HG03045 (cell line): ENCODE results near the gene STAT1.

Experiments
- ATAC-seq: cut with Tn5 transposase; IDR thresholded peaks from one replicate; pipeline ENCODE4 v1.9.1; 2021; ENCODE audit warnings: mild to moderate bottlenecking, moderate library complexity; ENCODE audit not compliant: unreplicated experiment

Gene STAT1

DNA sequence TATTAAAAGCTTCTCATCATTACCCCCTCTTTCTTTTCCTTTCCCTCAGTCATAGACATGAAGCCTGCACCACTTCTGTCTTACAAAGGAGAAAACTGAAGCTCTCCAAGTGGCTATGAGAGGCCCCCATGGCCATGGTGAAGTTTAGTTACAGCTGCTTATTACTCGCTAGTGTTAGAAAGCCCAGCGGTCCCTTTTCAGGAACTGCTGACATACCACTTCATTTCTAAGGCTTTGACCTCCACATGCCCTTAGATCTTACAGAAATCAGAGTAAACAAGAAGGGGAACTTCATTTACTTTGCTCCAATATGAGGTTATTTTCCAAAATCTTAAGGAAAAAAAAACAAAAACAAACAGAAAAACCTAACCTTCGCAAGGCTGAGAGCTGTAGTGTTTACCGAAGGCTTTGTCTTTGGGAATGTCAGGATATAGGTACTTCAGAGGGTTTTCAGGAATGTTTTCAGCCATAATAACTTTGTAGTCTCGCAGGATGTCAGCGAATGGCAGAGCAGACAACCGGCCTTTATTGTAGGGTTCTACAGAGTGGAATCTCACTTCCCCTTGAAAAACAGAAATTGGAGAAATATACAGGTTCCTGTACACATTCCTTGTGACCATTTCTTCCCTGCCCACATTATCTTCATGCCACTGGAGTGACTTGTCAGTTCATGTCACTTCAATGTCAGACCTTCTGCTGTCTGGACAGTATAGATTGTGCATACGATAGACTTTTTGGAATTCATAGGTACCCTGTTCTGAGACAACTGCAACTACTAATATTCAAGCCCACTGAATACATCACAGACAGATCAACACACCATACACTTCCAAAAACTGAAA, 18.8 kb upstream of the STAT1 start:
- no peak for ATAC-seq

- no peak for ATAC-seq
These were observed 17.3 kb upstream of the STAT1 start for GRCh38 chr2:191031256-191031655.

DNA sequence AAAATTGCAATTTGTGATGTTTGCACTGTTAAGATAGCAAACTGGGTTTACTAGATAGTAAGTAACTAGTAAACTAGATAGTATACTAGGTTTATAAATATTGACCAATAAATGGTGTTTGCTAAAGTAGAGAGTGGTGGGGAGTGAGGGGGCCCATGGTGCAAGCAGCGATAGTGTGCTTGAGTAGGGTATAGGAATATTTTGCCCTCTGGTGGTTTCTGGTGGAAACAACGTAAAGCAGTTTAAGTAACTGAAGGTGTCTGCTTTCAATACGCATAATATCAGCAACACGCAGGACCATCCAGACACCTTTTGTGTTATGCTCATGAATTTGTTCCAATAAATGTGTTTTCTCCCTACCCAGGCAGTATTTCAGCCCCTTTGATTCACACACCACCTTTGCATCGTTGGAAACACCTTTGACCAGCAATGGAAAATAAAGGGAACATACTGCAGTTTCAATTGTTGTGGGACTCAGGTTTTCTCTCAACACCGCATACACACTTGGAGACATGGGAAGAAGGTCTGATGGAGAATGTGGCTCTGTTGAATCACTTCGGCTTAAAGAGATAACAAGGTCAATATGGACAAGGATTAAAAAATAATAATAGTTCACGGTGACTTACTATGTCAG, 16.7 kb upstream of the STAT1 start:
- ATAC-seq: peak; percentile 87

- ATAC-seq: no peak
These were observed 15.4 kb upstream of the STAT1 start for GRCh38 chr2:191029280-191029950.

DNA sequence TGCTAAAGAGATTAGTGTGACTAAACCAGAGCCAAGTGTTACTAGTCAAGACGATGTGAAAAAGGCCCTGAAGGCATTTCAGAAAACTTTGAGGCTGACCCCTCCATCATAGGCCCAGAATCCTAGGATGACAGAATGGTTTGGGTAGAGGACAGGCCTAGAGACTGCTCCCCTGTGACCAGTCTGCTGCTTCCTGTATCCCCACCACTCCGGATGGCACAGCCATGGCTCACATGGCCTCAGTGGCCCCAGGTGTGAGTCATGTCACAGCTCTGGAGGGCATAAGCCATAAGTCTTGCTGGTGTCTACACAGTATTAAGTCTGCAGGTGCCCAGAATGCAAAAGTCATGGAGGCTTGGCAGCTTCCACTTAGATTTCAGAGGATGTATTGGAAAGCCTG, 12.4 kb upstream of the STAT1 start:
- no peak for ATAC-seq

DNA sequence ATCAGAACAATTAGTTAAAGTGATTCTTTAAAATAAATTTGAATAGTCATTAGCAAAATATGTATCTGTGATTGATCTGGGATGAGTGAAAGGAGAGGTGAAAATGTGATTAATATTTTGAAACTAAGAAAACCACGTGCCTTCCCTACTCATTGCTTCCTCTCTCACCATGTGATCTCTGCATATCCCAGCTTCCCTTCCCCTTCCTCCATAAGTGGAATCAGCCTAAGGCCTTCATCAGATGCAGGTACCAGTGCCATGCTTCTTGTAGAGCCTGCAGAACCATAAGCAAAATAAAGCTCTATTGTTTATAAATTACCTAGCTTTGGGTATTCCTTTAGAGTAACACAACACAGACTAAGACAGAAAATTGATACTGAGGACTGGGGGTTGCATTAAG, 11.2 kb upstream of the STAT1 start:
- no peak for ATAC-seq

- no peak for ATAC-seq
These were observed 9.3 kb upstream of the STAT1 start for GRCh38 chr2:191023235-191023679.

DNA sequence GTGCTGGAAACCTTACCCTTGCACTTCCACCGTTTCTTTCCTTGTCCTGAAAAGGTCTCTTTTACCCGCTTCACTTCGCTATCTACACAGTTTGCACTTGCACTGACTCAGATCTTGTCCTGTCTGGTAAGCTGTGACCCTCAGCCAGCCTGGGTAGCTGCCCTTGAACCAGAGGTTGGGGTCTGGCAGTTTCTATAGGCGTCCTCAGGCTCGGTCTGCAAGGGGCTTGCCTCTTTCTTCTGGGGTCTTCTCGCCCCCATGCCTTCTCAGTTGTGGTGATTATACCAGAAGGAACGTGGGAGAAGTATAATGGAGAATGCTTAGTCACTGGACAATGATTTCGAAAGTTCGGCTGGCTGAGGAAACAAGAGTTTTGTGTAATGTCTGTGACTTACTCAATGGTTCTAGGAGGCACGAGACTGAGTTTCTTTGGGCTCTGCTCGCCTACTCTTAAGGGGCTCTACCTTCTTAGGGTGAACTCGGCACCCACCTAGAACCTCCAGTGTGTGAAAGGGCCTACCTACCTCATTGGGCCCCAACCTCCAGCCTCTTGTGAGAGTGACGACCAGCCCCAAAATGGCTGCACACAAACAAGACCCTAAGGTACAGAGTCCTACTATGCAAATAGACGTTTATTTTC, 6.9 kb upstream of the STAT1 start:
- ATAC-seq: peak; percentile 24

DNA sequence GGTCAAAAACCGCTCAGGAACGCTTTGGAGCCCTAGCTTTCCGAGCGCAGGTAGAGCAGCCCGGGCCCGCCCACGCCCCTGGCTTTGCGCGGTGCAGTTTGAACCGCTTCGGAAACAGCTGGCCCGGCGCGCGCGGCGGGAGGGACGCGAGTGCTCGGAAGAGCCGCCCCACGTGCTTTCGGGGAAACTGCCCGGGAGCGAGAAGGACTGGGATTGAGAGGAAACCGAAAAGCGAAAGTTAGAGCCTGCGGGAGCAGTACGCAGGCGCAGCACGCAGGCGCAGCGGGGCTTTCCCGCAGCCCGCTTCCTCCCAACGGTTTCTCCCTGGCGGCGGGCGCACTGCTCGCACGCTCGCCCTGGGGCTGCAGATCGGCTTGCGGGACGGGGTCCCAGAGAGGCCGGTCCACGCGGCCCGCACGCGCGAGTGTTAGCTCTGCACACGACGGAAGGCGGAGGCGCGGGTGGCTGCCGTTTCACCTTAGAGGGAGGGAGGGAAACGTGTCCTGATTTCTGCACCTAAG, 6.3 kb upstream of the STAT1 start:
- ATAC-seq: peak; percentile 73

- no peak for ATAC-seq
These were observed 5.4 kb upstream of the STAT1 start for GRCh38 chr2:191019376-191019775.

DNA sequence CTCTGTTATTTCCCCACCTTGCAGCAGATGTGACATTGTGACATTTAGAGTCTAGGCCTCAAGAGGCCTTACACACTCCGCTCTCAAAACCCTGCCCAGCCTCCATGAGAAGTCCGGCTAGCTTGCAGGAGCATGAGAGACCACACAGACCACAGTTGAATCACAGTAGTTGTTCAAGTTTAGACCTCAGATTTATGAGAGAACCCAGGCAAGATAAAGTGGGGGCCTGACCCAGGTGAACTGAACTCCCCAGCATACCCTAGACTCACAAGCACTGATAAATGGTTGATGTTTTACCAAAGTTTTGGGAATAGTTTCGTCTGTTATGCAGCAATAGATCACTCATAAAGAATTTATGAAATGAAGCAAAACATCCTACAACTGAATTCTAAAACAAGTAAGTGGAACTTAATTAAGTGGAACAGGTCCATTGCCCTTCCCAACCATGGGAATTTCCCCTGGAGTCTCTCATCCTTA, 4.7 kb upstream of the STAT1 start:
- no peak for ATAC-seq

DNA sequence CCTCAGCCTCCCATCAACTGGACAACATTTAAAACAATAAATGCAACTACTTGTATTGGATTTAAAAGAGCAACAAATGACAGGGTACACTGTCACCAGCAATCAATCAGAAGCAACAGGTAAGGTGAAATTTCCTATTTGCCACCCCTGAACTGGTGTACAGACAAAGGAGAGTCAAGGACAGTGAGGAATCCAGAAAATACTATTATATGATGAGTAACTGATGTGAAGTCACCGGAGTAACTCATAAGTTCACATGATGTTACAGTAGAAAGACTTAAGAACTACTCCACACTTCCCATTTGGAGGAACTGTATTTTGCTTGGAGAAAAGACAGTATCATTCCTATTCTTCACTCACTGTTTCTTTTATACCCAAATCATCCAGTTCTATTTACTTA, 4.1 kb upstream of the STAT1 start:
- ATAC-seq: no peak

GRCh38 chr2:191015831-191016230, 1.9 kb upstream of the STAT1 start:
- ATAC-seq: no peak

GRCh38 chr2:191015239-191015638, 1.3 kb upstream of the STAT1 start:
- no peak for ATAC-seq

GRCh38 chr2:191014653-191015020, 666 bp upstream of the STAT1 start:
- ATAC-seq: peak; percentile 6

- no peak for ATAC-seq
These were observed 364 bp downstream of the STAT1 start for GRCh38 chr2:191013682-191013931.

DNA sequence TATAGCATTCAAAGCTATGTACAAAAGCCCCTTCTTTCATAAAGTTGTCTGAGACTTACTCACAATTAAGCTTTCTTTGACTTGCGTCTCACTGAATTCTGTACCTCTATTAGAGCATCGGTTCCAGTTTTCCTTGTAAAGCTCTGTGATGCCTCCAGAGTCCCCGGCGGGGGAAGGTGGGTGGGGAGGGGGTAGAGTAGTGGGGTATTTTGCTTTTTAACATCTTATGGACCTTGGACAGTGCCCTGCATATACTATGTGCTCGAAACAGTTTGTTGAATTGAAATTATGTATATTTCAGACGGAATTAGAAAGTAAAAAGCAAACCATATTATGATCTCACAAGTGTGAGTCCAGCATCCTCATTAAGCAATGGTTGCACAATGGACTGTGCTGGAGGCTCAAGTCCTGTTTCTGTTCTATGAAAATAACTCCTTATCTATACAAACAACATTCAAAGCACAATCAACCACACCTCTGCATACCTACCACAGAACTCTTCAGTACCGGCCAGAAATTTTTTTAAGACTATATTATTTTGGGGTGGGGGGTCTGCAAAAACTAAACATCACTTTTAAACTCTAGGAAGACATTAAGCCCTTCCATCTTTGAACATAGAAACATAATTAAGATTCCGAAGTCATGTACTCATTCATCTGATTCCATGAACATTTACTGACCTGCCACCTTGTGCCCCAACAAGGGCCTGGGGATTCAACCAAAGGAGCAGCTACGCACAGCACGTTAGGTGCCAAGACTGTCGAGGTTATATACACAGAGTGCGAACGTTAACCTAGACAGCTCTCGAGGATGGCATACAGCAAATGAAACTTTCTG, 908 bp downstream of the STAT1 start:
- ATAC-seq: no peak

DNA sequence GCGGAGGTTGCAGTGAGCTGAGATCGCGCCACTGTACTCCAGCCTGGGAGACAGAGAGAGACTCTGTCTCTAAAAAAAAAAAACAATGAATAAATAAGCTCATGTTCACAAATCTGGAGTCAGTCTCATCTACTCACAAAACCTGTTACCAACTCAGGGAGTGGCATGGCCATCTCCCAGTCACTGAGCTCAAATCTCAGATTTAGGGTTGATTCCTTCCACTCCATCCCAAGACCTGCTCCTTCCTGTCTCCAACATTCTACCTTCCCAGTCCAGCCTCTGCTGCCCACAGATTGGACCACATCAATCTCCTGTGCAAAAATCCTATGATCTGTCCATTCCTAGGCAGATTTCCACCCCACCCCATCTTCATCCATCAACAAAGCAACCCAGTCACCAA, 1.6 kb downstream of the STAT1 start:
- no peak for ATAC-seq

GRCh38 chr2:191010887-191011885, 2.8 kb downstream of the STAT1 start:
- ATAC-seq: no peak
